Measurements from ENCODE around the gene IQGAP1. TPM values are rescaled to one million over a fixed set of nuclear protein-coding genes. Genes with fewer than 3 reads are reported as not detected.

Gene IQGAP1
- total RNA-seq, 2 donors from 2014 or later, result 79.6 to 92.9 TPM

- TF ChIP-seq CTCF (IDR thresholded peaks at IDR 0.05) (no peak), POLR2A (IDR thresholded peaks at IDR 0.05) (no peak)
- Histone ChIP-seq H3K27me3 (no peaks in the 10 kb centered on the region), H3K27ac (no peak overlapping the region), H3K36me3 (replicated peaks in 1 of 2; ENCODE audit: insufficient read depth in 1 of 2, low read depth in 2 of 2) (peaks cover 0 to 9% of the 10 kb centered on the region in 2 donors), H3K4me1 (peaks cover 16% of the 10 kb centered on the region), H3K4me3 (no peak overlapping the region), H3K9me3 (no peaks in the 10 kb centered on the region)
- intact Hi-C loops (cut with DNase I), result no loop called here
- DNase-seq (no peak), ATAC-seq (no peak)
- WGBS, 2 donors, result 94 to 97% methylated on average over 1 of the region's 1 CpG
These were observed 44.2 kb downstream of the IQGAP1 start for GRCh38 chr15:90432253-90432652.

- H3K27me3 ChIP-seq, result no peaks in the 10 kb centered on the region
- TF ChIP-seq POLR2A (IDR thresholded peaks at IDR 0.05) (no peak), CTCF (IDR thresholded peaks at IDR 0.05) (no peak)
- peaks cover 2 to 4% of the 10 kb centered on the region in 2 donors for H3K36me3 ChIP-seq (replicated peaks in 1 of 2; ENCODE audit: insufficient read depth in 1 of 2, low read depth in 2 of 2)
- DNase-seq, result no peak
- no peak overlapping the region for H3K27ac ChIP-seq
- H3K9me3 ChIP-seq, result no peaks in the 10 kb centered on the region
- H3K4me1 ChIP-seq, result peaks cover 16% of the 10 kb centered on the region
- no peak for ATAC-seq
- WGBS, 2 donors, result 63 to 65% methylated on average over 1 of the region's 1 CpG
- intact Hi-C loops (cut with DNase I), result no loop called here
- H3K4me3 ChIP-seq, result no peak overlapping the region
These were observed 47.8 kb downstream of the IQGAP1 start for GRCh38 chr15:90435652-90436337.

- H3K4me3 ChIP-seq, result no peak overlapping the region
- intact Hi-C loops (cut with DNase I), result no loop called here
- ATAC-seq, result no peak
- H3K36me3 ChIP-seq (replicated peaks in 1 of 2; ENCODE audit: insufficient read depth in 1 of 2, low read depth in 2 of 2), result peaks cover 2 to 4% of the 10 kb centered on the region in 2 donors
- peaks cover 16% of the 10 kb centered on the region for H3K4me1 ChIP-seq
- DNase-seq, result no peak
- H3K9me3 ChIP-seq, result no peaks in the 10 kb centered on the region
- TF ChIP-seq POLR2A (IDR thresholded peaks at IDR 0.05), result no peak
- TF ChIP-seq CTCF (IDR thresholded peaks at IDR 0.05), result no peak
- no peaks in the 10 kb centered on the region for H3K27me3 ChIP-seq
- H3K27ac ChIP-seq, result no peak overlapping the region
- 84 to 95% methylated on average over 4 of the region's 4 CpGs for WGBS, 2 donors
These were observed 48.9 kb downstream of the IQGAP1 start for GRCh38 chr15:90436952-90437351.

GRCh38 chr15:90437516-90437915, 49.5 kb downstream of the IQGAP1 start:
- 94 to 96% methylated on average over 2 of the region's 2 CpGs for WGBS, 2 donors

More at GRCh38 chr15:90437516-90437915, 49.5 kb downstream of the IQGAP1 start:
- Histone ChIP-seq H3K4me1 (peaks cover 16% of the 10 kb centered on the region), H3K9me3 (no peaks in the 10 kb centered on the region), H3K27ac (no peak overlapping the region), H3K27me3 (no peaks in the 10 kb centered on the region), H3K36me3 (replicated peaks in 1 of 2; ENCODE audit: insufficient read depth in 1 of 2, low read depth in 2 of 2) (peaks cover 2 to 8% of the 10 kb centered on the region in 2 donors), H3K4me3 (no peak overlapping the region)
- TF ChIP-seq CTCF (IDR thresholded peaks at IDR 0.05) (no peak), POLR2A (IDR thresholded peaks at IDR 0.05) (no peak)
- DNase-seq, result no peak
- no peak for ATAC-seq
- intact Hi-C loops (cut with DNase I), result no loop called here
